ENCODE results near the gene PAX9.

Gene PAX9

GRCh38 chr14:36726128-36726527 is 64.5 kb downstream of the PAX9 start:
- H3K4me1 ChIP-seq (ENCODE audit: control insufficient read depth in 1 of 2, insufficient read depth in 1 of 2, low read depth in 1 of 2, low read length in 1 of 2), result no peaks in the 10 kb centered on the region
- no peaks in the 10 kb centered on the region for H3K36me3 ChIP-seq
- H3K4me3 ChIP-seq (ENCODE audit: low read depth in 1 of 2, low read length in 1 of 2), result no peak overlapping the region
- no peak overlapping the region for H3K27ac ChIP-seq
- H3K27me3 ChIP-seq, result no peaks in the 10 kb centered on the region
- TF ChIP-seq, protein P1, sequence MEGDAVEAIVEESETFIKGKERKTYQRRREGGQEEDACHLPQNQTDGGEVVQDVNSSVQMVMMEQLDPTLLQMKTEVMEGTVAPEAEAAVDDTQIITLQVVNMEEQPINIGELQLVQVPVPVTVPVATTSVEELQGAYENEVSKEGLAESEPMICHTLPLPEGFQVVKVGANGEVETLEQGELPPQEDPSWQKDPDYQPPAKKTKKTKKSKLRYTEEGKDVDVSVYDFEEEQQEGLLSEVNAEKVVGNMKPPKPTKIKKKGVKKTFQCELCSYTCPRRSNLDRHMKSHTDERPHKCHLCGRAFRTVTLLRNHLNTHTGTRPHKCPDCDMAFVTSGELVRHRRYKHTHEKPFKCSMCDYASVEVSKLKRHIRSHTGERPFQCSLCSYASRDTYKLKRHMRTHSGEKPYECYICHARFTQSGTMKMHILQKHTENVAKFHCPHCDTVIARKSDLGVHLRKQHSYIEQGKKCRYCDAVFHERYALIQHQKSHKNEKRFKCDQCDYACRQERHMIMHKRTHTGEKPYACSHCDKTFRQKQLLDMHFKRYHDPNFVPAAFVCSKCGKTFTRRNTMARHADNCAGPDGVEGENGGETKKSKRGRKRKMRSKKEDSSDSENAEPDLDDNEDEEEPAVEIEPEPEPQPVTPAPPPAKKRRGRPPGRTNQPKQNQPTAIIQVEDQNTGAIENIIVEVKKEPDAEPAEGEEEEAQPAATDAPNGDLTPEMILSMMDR (IDR thresholded peaks at IDR 0.05), result no peak
- H3K9me3 ChIP-seq, result no peaks in the 10 kb centered on the region

All from neutrophil (primary cell).